Tibial nerve (tissue), 4 donors: ENCODE results near the gene BCL6.

Source experiments
- CTCF ChIP-seq, 5 experiments: fragments of 200-600 bp in 3 of 5; fragments of 450-650 bp in 2 of 5; sonication (generic) in 3 of 5; IDR thresholded peaks; one replicate each; pipeline ENCODE4 v1.5.1; 2016 to 2019; ENCODE audit warnings: antibody characterized with exemption in 5 of 5, mild to moderate bottlenecking in 3 of 5, moderate library complexity in 2 of 5
- EP300 ChIP-seq, 2 donors: sonication (generic); formaldehyde crosslinking; IDR thresholded peaks; one replicate each; pipeline ENCODE4 v1.6.1; 2017; ENCODE audit warnings: antibody characterized with exemption in 2 of 2, mild to moderate bottlenecking in 1 of 2
- POLR2A ChIP-seq, 2 donors: fragments of 450-650 bp; IDR thresholded peaks; one replicate each; pipeline ENCODE4 v1.6.1; 2017; ENCODE audit warnings: antibody characterized with exemption in 2 of 2, mild to moderate bottlenecking in 2 of 2, moderate library complexity in 2 of 2

- no peak for TF ChIP-seq CTCF (IDR thresholded peaks at IDR 0.05)
- TF ChIP-seq POLR2A (IDR thresholded peaks at IDR 0.05) = no peak
- no peak for TF ChIP-seq EP300 (IDR thresholded peaks at IDR 0.05)
These were observed 72.3 kb downstream of the BCL6 start for GRCh38 chr3:187673012-187673411.
